GM18873 (cell line): ENCODE measurements around the gene GPR137.

Experiments
- ATAC-seq: cut with Tn5 transposase; IDR thresholded peaks from one replicate; pipeline ENCODE4 v1.9.1; 2021; ENCODE audit warnings: mild to moderate bottlenecking, moderate library complexity, moderate number of reproducible peaks; ENCODE audit not compliant: unreplicated experiment, low FRiP score

The GPR137 gene

GRCh38 chr11:64337538-64338249 lies 52.0 kb downstream of the GPR137 start:
- no peak for ATAC-seq

DNA sequence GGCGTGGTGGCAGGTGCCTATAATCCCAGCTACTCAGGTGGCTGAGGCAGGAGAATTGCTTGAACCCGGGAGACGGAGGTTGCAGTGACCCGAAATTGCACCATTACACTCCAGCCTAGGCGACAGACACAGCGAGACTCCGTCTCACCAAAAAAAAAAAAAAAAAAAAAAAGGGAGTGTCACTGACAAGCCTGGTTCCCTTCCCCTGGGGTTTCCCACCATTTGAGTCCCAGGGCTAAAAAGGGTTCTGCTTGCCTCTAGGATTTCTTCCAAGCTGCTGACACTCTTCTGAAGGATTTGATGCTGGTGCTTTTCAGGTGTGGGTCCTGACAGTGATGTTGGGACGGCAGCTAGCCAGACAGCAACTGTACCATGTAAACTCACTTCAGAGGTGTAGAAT lies 53.1 kb downstream of the GPR137 start:
- no peak for ATAC-seq
